HepG2 (cell line): Measurements from ENCODE around the gene ACADVL.

Experiments
- CTCF ChIP-seq: sonication (generic); formaldehyde crosslinking; IDR thresholded peaks from 2 replicates; pipeline ENCODE4 v1.5.0; 2020; ENCODE audit warnings: mild to moderate bottlenecking, missing genetic modification reagents, moderate library complexity
- HNRNPUL1 ChIP-seq: fragments of 200-400 bp; formaldehyde crosslinking; IDR thresholded peaks from 2 replicates; pipeline ENCODE4 v1.6.1; 2017; ENCODE audit warnings: low read depth, mild to moderate bottlenecking, low read length, moderate library complexity
- IRX3 ChIP-seq: sonication (generic); formaldehyde crosslinking; IDR thresholded peaks from 2 replicates; pipeline ENCODE4 v1.8.1; 2023; ENCODE audit warnings: mild to moderate bottlenecking, low read depth, missing genetic modification reagents, borderline replicate concordance
- JUNB ChIP-seq: sonication (generic); formaldehyde crosslinking; IDR thresholded peaks from 2 replicates; pipeline ENCODE4 v1.8.0; 2022; ENCODE audit warnings: missing genetic modification reagents, mild to moderate bottlenecking, borderline replicate concordance
- POLR2A ChIP-seq, 2 experiments: IDR thresholded peaks; 2 replicates each; pipeline ENCODE4 v1.6.1; 2011; ENCODE audit warnings: low read depth in 2 of 2, low read length in 2 of 2, mild to moderate bottlenecking in 1 of 2, moderate library complexity in 1 of 2; ENCODE audit not compliant: insufficient read depth in 1 of 2

- no peak for TF ChIP-seq IRX3 (CRISPR knock-in tag)
- no peak for TF ChIP-seq CTCF
- no peak for TF ChIP-seq JUNB (CRISPR knock-in tag)
- no peak for TF ChIP-seq HNRNPUL1
- no peak for TF ChIP-seq POLR2A (IDR thresholded peaks at IDR 0.05; ENCODE audit: insufficient read depth in 1 of 2, low read depth in 2 of 2, low read length in 2 of 2)
These were observed 11.6 kb upstream of the ACADVL start for GRCh38 chr17:7208027-7208571.
